Non-pigmented ciliary epithelial cell (primary cell): ENCODE measurements around the gene ATXN2.
"Not testable (repeated sequence)": the region's sequence is repeated elsewhere in the genome, so short reads cannot be mapped to it uniquely, and the experiment has no call there.

Source experiments
- DNase-seq: peaks from one replicate; pipeline ENCODE4 v3.0.0-alpha.2; 2010; ENCODE audit warnings: low read depth

ATXN2 gene, protein sequence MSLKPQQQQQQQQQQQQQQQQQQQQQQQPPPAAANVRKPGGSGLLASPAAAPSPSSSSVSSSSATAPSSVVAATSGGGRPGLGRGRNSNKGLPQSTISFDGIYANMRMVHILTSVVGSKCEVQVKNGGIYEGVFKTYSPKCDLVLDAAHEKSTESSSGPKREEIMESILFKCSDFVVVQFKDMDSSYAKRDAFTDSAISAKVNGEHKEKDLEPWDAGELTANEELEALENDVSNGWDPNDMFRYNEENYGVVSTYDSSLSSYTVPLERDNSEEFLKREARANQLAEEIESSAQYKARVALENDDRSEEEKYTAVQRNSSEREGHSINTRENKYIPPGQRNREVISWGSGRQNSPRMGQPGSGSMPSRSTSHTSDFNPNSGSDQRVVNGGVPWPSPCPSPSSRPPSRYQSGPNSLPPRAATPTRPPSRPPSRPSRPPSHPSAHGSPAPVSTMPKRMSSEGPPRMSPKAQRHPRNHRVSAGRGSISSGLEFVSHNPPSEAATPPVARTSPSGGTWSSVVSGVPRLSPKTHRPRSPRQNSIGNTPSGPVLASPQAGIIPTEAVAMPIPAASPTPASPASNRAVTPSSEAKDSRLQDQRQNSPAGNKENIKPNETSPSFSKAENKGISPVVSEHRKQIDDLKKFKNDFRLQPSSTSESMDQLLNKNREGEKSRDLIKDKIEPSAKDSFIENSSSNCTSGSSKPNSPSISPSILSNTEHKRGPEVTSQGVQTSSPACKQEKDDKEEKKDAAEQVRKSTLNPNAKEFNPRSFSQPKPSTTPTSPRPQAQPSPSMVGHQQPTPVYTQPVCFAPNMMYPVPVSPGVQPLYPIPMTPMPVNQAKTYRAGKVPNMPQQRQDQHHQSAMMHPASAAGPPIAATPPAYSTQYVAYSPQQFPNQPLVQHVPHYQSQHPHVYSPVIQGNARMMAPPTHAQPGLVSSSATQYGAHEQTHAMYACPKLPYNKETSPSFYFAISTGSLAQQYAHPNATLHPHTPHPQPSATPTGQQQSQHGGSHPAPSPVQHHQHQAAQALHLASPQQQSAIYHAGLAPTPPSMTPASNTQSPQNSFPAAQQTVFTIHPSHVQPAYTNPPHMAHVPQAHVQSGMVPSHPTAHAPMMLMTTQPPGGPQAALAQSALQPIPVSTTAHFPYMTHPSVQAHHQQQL

DNA sequence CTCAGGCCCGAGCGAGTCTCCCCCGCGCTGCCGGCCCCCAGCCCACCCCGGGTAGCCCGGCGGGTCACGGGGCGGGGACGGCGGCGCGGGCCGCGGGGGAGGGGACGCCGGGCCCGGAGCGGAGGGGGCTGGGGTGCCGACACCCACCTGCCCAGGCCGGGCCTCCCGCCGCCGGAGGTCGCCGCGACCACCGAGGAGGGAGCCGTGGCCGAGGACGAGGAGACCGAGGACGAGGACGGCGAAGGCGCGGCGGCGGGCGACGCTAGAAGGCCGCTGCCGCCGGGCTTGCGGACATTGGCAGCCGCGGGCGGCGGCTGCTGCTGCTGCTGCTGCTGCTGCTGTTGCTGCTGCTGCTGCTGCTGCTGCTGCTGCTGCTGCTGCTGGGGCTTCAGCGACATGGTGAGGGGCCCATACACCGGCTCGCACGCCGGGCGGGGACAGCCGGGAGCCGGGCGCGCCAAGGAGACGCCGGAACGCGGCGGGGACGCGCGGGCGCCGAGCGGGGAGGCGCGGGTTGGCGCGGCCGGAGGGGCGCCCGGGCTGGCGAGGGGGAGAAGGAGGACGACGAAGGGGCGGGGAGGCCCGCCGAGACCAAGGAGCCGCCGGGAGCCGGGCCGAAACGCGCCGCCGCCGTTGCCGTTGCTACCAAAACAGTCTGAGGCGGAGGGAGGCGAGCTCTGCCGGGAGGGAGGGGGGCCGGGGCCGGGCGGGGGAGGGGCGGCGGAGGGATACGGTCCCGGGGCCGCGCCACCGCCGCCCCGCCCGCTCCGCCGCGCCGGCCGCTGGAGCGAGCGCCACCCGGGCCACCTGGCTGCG, at the start of gene ATXN2:
Gene ATXN2, minus strand, starts transcription at position 679 of the 816 bp plus-strand sequence. Its CDS starts 281 bp downstream, at position 398.
- DNase-seq = no peak

DNA sequence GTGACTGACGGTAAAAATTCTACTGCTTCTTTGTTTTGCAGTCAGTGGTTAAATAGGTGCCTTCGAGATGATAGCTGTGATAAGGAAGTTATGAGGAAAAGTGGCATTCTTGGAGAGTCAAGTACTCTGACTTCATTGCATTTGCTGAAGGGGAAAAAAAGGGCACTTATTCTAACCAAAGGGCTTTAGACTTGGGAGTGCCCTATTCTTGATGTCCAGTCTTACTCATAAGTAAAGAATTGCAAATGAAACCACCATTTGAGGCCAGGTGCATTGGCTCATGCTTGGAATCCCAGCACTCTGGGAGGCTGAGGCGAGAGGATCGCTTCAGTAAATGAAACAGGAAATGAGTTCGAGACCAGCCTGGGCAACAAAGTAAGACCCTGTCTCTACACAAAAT, 46.3 kb upstream of the ATXN2 start:
- DNase-seq = peak; percentile 65

GRCh38 chr12:111643427-111643826, 44.3 kb upstream of the ATXN2 start:
- DNase-seq = no peak

GRCh38 chr12:111642681-111643426, 43.7 kb upstream of the ATXN2 start:
- no peak for DNase-seq

- no peak for DNase-seq
These were observed 41.4 kb upstream of the ATXN2 start for GRCh38 chr12:111640506-111640905.

GRCh38 chr12:111638556-111638955, 39.4 kb upstream of the ATXN2 start:
- DNase-seq = no peak

DNA sequence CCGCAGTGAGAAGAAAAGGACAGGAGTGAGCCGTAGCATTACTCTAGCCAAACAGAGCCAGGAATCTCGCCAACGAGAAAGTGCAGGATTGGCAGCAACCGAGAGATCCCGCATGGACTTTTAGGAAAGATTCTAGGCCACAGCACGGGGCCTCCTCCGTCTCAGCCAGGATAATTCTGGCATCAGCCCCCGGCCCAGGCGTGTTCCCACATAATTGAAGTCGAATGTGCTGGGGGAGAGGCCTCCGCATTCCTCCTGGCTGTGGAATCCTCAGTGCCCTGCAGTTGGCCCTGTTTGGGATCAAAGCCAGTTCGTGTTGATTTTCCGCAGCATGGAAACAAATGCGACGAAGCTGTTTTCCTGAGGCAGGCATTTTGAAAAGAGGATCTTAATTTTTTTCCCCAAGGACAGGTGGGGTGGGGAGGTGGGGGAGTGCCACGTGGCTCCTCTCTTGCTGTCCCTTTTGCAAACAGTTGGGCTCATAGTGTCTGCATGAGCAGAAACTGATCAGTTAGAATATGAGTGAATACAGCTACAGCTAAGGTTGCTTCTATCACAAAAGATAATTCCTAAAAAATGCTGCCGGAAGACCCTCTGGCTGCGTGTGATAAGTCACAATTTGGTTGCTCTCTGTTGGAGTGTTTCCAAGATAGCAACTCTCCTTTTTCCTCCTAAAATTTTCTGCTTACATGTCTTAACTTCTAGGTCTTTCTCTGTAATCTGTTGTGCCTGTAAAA, 37.3 kb upstream of the ATXN2 start:
- no peak for DNase-seq

DNA sequence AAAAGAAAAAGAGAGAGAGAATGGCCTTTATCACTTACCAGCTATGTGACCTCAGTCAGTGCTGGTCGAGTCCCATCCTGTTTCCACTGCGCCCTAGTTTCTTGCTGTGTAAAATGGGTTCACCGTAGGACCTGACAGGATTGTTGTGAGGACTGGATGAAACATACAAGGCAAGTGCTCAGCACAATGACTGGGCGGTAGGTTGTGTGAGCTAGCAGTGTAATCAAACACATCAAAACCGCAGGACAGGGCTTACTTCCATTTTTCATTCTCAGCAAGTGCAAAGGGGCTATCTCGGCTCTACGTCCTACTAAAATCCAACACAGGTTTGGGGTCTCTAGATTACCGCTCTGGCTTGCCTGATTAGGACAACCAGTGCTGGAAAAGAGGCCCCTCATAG, 36.4 kb upstream of the ATXN2 start:
- DNase-seq = no peak

DNA sequence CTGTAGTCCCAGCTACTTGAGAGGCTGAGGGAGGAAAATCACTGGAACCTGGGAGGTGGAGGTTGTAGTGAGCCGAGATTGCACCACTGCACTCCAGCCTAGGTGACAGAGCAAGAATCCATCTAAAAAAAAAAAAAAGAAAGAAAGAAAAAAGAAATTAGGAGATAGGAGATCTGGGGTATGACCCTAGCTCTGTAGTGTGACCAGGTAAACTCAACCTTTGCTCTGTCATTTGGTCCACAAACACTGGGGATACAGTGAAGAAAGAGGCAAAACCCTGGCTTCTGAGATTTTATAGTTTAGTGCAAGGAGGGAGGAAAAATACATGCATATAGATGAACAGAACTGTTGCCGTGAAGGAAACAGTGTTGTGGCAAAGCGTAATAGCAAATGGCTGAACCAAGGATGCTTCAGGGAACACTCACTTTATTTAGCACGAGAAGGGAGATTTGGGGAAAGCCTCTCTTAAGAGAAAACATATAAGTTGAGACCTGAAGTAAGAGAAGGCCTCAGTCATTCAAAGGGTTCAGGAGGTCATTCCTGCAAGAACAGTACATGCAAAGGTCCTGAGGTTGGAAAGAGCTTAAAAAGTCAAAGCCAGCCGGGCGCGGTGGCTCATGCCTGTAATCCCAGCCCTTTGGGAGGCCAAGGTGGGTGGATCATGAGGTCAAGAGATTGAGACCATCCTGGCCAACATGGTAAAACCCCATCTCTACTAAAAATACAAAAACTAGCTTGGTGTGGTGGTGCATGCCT, 29.6 kb upstream of the ATXN2 start:
- no peak for DNase-seq

DNA sequence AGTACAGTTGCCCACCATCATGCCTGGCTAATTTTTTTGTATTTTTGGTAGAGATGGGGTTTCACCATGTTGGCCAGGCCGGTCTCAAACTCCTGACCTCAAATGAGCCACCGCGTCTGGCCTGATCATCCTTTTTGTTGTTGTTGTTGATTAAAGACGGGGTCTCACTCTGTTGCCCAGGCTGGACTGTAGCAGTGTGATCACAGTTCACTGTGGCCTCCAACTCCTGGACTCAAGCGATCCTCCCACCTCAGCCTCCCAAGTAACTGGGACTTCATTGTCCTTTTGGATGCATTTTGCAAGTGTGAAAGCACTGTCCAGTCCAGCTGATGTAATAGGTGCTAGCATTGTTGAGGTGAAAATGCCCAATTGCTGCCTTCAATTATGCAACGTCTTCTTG, 27.1 kb upstream of the ATXN2 start:
- no peak for DNase-seq

DNA sequence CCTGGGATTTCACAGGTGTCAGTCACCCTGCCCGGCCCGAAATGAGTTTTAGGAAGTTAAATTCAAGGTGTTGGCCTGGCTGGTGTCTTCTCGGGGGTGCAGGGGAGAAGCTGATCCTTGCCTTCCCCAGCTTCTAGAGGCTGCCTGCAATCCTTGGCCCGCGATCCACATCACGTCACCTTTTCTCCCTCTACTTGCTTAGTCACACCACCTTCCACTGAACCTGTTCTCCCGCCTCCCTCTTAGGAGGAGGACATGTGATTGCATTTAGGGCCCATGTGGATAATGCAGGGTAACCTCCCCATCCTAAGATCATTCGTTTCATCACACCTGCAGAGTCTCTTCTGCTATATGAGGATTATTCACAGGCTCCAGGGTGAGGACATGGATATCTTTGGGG, 25.4 kb upstream of the ATXN2 start:
- no peak for DNase-seq

DNA sequence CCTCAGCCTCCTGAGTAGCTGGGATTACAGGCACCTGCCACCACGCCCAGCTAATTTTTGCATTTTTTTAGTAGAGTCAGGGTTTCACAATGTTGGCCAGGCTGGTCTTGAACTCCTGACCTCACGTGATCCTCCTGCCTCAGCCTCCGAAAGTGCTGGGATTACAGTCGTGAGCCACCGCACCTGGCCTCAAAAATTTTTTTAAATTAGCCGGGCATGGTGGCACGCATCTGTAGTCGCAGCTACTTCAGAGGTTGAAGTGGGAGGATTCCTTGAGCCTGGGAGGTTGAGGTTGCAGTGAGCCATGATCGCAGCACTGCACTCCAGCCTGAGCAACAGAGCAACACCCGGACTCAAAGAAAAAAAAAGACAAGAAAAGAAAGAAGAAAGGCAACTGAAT, 18.7 kb upstream of the ATXN2 start:
- DNase-seq = not testable (repeated sequence)

DNA sequence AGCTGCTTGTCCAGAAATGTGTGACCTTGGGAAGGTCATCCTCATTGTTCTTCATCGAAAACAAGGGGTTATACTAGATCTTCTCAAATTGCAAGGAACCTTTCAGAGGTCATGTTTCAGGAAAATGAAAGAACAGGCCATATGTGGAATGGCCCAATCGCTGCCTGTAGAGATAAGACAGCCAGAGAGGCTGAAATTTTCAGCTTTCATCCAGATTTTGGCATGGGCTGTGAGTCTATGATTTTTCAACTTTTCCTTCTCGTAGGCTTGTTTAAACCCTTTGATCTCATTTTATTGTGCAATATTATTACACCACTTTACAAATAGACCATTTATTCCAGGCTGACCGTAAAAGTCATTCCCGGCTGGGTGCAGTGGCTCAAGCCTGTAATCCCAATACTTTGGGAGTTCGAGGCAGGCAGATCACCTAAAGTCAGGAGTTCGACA, 17.1 kb upstream of the ATXN2 start:
- no peak for DNase-seq

GRCh38 chr12:111607239-111607638, 8.1 kb upstream of the ATXN2 start:
- DNase-seq = no peak

DNA sequence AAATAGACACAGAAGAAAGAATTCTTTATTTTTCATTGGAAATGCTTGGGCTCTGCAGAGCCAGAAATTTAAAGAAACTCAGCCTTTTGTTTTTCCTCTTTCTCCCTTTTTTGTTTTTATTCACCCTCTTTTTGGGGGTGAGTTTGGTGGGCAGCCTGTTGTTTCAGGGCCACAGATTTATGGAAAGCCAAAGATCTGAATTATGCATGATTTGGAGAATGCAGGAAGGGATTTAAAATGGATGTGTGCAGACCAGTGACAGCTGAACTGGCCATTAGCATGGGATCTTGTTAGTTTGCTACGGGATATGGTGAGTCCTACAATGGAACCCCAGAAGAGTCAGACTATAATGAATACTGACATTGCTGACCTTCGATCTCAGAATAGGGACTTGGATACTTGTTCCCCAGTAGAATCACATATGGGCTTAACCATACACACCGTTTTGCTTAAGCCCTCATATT, 7.7 kb upstream of the ATXN2 start:
- no peak for DNase-seq

DNA sequence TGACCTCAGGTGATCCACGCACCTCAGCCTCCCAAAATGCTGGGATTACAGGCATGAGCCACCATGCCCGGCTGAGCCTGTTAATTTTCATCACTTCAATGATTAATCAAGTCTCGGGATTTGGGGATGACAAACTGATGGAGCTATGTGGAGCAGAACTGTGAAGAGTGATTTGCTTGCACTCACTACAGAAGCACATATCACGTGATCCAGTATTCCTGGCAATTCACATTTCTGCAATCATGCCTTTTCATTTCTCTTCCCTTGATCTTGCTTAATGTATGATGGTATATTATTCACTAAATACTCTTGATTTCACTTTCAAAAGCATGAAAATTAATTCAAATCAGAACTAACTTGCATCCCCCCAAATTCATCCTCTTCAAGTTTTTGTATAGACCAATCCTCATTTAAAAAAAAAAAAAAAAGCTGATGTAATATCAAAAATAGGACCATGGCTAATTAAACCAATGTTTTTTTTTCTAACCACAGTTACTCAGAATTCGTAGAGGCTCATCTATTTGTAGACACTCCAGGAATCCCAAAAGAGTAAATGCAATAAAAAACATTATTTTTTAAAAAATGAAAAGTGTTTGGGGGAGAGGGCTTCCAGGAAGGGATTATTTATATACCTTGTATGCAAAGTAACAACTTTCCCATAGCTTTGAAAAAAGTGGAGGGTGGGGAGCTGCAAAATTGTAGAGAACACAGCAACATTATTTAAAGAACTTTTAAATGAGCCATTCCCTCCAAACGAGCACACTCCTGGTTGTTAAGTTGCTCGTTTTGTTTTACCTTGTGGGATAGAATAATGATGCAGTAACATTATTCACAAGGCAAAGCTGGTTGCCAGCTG, 7.0 kb upstream of the ATXN2 start:
- DNase-seq = no peak

DNA sequence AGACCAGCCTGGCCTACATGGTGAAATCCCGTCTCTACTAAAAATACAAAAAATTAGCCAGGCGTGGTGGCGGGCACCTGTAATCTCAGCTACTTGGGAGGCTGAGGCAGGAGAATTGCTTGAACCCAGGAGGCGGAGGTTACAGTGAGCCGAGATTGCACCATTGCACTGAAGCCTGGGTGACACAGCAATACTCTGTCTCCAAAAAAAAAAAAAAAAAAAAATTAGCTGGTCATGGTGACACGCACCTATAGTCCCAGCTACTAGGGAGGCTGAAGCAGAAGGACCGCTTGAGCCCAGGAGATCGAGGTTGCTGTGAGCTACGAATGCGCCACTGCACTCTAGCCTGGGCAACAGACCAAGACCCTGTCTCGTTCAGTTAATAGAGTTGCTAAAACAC, 3.7 kb upstream of the ATXN2 start:
- not testable (repeated sequence) for DNase-seq

- no peak for DNase-seq
These were observed 3.2 kb upstream of the ATXN2 start for GRCh38 chr12:111602348-111602747.
